HuH-7 (cell line): Measurements from ENCODE around the gene HOTAIR.

Experiments
- DNase-seq: peaks from one replicate; pipeline ENCODE4 v3.0.0; 2011; ENCODE audit warnings: low spot score

Gene HOTAIR

DNA sequence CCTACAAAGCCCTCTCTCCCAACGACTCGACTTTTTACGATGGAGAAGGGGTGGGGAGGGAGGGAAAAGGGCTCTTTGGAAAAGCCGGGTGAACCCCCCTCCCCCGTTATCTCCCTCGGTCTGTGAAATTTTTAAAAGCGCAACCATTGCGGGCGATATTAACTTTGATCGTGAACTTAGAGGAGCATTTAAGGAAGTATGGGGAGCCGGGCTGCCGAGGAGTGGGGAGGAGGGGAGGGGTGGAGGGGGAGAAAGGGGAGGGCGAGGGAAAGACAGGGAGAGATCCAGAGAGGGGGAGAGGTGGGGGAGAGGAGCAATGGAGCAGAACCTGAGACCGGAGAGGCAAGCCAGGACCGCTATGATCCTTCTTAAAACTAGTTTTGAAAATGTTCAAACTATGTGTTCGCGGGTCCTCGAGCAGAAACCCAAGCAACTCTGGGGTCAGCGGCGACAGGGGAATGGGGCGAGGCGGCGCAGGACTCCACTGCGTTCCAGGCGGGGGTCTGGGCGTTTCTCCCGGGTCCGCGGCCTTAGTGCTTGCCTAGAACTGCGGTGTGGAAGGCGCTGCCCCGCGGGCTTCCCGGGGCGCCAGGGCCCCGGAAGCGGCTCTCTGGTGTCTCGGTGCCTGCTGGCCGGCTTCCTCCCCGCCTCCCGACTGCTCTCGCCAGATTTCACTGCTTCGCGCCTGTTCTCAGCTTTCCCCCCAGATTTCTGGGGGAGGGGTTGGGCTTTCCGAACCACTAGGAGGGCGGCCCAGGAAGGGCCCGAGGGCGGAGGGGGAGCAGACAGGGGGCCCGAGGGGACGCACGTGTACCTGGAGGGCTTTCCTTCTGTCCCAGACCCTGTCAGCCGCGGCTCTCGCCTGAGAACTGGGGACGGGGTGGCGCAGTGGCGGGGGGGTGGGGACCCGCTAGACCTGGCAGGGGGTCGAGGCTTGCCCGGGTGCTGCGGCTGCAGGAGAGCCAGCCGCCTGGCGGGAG is at the start of gene HOTAIR:
TSS of gene HOTAIR (minus strand) at position 871 of the 980 bp plus-strand sequence.
- DNase-seq = peak; percentile 79

DNA sequence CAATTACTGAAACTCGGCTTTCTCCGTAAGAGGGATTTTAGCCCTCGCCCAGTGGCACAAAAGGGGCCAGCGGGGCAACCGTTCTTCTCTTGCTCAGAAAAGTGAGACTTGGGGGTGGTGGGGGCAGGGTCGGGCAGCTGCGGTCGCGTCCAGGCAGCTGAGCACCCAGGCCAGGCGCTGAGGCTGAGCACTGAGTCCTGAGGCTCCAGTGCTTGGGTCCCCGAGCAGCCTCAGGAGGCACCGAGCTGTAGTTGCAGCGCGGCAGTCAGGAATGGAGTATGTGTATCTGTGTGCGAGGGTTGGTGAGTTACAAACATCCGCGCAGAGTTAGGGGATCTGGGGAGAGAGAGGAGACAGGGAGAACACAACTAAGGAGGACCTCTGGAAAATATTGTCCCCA is 49.4 kb upstream of the HOTAIR start:
- no peak for DNase-seq

DNA sequence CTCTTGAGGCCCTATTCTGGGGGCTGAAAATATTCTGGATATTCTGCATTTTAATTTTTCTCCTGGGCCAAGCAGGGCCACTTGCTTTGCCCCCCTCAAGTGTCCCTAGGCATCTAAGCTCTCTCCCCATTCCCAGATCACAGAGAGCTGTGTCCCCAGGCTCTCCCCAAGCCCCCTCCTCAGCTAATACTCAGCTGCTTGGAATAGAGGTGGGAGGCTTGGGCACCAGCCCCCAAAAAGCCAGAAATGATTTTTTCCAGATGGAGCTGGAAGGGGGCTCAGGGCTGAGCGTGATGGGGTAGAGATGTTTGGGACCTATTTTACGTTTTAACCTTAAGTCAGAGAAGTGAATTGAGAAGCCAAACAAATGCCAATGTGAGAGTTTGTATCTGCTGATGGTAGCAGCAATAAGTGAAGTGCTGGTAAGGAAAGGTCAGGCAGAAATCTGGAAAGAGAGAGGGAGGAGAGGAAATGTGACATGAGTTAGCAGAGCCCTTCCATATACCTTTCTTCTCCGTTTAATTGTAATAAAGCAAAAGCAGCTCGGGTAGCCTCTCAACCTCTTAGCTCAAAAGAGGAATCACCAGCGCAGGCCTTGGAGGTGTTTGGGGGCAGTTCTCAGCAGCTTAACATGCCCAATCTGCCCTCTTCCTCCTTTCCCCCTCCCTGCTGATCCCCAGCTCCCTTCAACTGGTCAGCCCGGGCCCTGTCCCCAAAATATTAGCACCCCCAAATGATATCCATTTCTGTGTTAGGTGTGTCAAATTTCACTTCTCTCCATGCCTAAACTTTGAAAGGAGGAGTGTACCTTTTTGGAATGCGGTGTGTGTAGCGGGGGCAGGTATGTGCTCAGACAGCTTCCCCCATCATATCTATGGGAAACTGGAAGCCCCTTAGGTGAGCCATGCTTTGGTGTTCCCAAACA is 48.5 kb upstream of the HOTAIR start:
- DNase-seq = no peak

DNA sequence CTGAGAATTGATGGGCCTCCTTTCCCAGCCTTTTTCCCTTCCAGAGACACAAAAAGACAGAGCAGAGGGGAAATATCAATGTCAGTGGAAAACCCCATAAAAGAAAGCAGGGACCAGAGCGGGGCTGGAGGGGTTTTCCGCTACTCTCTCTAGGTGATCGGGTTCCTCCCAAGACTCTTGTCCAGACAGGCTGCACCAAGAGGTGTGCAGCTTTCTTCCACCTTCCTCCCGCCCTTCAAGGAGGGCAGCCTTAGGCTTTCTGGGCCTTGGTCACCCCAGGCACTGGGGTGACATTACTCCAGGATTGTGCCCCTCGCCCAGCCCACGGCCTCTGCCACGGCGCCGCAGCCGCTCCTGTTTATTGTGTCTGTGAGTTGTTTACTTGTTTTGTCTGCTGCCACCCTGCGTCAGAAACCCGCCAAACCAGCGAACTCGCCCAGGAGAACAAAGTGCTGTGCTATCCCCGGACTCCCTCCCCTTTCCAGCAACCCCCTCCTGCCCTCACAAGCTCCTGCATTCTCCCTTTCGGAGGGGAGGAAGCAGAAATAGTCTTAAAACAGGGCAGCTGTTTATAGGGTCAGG is 46.8 kb upstream of the HOTAIR start:
- no peak for DNase-seq

DNA sequence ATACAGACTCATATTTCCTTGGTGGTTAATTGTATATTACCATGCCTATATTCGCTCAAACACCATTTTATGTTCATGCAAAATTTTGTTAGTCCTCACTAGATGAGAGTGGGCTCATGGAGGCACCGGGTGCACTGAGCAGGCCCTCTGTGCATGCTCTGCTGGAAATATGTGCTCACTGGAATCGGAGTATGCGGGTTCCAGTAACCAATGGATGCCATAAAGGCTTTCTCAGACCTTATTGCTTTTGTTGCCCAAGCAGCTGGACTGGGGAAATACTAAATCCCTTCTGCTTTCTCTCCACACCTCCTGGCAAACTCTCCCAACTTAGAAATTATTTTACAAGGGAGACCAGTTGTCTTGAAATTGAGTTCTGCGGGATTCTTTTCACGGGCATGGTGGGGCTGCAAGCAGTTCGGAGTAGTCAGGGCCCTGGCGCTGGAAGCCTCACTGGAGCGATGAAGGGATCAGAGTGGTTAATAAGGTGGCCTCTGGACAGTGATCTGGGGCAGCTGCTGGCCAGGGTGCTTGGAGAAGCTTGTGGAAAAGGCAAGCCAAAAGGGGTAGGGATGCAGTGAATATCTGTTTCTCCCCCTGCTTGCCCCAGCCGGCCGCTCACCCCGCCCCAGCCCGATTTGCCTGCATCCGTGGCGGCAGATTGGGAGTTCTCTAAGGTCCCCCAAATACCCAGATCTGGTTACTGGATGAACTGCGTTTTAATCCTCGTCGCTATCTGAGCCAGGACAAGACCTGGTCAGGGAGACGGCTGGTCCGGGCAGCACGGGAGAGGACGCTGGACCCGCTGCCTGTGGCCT is 46.0 kb upstream of the HOTAIR start:
- DNase-seq = no peak

DNA sequence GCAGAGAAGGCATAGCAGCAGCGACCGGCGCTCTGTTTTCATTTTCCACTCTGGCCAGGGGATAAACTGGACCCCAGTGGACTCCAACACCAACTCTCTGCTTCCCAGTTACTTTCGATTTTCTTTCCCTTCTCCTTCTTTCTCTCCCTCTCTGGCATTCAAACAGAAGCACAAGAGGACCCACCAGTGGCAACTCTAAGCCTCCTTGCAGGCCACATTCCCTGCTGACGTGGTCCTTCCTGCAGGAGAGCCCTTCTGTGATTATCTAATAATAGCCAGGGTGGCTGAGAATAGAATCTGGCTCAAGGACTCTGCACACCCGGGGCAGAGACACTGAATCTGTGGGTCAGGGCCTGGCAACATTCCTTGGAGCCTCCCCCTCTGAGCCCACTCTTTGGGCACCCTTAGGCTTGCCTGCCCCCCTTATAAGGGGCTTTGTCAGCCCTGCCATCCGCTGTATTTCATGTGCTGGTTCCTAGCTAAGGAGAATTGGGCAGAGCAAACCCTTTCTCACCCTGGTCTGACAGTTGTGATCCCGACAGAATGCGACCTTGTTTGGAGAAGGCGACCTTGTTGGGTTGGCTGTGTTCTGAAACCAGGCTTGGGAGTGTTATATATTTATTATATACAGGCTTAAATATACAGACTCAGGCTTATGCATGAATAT is 45.3 kb upstream of the HOTAIR start:
- no peak for DNase-seq

DNA sequence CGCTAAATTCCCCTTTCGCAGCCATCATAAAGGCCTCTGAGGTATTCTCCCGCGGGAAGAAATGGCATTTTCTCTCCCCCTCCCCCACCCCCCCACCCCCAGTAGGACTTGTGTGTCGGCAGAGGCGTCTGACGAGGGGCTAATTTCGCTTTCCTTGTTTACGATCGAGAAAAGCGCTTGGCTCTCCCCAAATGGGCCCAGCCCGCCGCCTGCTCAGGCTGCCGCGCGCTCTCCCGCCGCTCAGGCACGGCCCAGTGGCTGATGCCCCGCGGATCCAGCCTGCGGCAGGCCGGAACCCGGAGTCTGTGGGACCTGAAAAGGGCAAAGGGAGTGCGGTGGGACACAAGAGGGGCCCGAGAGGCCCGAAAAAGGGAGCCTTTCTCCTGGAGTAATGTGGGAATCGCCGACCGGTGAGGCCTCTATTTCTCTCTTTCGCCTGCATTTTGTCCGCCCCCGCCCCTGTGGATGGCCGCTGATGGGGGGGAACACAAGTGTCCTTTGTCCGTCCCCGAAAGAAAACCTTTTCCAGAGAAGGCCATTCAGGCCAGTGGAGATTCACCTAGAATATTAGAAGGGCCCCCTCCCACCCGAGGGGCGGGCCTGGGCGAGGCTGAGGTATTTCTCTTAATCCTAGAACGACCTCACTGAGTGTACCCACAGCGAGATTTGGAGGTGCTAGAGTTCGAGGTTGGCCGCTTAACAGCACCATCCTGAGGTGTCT is 44.5 kb upstream of the HOTAIR start:
- DNase-seq = no peak

DNA sequence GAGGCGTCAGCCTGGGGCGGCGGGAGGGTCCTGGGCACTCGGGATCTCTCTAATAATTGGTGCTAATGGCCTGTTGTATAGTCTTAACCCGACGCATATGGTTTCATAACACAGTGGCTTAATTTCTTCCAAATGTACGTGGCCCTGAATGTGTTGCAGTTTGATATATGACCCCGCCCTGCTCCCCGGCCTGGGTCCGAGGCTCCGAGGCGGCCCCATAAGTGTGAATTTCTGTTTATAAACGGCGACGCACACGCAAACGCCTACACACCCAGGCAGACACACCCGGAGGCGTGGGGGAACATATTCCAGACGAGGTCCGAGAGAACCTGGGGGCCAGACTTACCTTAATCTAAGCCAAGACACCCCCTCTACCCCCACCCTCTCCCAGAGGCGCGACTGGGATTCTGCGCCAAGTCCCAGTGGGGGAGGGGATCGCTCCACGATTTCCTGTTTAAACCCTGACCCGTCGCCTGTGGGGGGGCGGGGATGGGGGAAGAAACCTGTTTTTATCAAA is 43.8 kb upstream of the HOTAIR start:
- DNase-seq = no peak

DNA sequence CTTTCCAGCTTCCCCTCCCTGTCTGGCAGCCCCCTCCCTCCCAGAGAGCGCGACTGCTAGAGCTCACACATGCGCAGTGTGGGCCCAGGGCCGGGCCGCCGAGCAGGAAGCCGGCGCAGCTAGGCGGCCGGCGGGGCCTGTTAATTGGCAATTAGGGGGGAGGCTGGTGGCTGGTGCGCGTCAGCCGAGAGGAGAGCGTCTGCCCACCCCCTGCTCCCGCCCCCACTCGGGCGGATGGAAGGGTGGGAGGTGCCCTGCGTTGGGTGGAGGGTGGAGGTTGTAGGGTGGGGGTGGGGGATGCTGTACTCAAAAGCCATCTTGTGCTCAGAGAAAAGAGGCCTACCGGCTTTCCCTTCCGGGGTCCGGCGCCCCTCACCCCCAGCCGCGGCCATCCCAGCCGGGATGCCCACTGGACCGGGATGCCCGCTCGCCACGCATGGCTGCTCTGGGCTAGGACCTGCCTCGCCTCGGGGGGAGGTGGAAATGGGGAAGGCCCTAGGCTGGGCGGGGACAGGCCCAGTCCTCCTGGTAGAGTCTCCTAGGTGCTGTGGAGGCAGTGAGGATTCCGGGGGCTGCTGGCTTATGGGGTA is 43.2 kb upstream of the HOTAIR start:
- peak; percentile 97 for DNase-seq

DNA sequence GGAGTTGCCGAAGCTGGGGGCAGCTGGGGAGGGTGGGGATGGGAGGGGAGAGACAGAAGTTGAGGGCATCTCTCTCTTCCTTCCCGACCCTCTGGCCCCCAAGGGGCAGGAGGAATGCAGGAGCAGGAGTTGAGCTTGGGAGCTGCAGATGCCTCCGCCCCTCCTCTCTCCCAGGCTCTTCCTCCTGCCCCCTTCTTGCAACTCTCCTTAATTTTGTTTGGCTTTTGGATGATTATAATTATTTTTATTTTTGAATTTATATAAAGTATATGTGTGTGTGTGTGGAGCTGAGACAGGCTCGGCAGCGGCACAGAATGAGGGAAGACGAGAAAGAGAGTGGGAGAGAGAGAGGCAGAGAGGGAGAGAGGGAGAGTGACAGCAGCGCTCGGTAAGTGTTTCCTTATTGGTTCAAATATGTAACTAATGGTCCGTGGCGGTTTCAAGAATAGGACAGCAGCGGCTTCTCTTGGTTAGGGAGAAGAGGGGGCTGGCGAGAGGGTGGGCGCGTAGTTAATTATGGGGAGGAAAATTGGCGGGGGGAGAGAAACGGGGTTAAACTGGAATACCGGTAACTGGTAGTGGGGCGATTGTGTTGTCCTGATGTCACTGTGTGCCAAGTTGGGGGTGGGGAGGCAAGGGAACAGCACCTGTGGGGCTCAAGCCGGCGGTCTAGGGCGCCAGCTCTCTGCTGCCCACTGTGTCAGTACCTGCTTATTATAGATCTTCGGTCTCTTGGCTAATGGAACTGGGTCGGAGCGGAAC is 42.5 kb upstream of the HOTAIR start:
- no peak for DNase-seq

DNA sequence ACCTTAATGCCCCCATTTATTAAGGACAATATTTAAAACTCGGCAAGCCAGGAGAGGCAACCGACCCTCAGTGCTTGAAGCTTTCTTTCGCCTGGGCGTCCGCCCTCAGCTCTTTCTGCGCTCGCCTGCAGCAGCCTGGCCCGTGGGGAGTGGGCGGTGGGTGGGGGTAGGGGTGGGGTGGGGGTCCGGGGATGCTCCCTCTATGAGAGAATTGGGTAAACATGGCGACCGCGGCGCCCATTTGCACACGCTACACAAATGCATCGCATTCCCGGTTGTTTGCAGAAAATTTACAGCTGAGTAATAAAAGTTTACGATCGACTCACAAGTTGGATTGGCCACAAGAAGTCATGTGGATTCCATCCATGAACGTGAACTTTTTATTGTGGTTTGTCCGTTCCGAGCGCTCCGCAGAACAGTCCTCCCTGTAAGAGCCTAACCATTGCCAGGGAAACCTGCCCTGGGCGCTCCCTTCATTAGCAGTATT is 41.8 kb upstream of the HOTAIR start:
- DNase-seq = peak; percentile 93

DNA sequence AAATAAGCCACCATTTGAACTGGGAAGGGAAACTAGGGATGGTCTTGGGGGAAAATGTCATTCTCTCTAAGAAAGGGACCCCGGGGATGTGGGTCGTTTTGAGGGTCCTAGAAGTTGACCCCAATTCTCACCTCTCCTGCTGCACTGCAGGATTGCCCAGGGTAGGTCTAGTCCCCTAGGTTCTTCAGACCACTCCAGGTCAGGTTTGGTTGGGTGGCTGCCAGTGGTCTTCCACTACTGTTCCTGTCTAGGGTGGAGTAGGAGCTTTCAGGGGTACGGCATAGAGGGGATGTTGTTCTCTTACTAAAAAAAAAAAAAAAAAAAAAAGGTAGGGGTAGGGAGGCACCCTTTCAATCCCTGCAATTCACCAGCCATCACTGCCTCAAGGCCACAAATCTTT is 41.3 kb upstream of the HOTAIR start:
- no peak for DNase-seq

DNA sequence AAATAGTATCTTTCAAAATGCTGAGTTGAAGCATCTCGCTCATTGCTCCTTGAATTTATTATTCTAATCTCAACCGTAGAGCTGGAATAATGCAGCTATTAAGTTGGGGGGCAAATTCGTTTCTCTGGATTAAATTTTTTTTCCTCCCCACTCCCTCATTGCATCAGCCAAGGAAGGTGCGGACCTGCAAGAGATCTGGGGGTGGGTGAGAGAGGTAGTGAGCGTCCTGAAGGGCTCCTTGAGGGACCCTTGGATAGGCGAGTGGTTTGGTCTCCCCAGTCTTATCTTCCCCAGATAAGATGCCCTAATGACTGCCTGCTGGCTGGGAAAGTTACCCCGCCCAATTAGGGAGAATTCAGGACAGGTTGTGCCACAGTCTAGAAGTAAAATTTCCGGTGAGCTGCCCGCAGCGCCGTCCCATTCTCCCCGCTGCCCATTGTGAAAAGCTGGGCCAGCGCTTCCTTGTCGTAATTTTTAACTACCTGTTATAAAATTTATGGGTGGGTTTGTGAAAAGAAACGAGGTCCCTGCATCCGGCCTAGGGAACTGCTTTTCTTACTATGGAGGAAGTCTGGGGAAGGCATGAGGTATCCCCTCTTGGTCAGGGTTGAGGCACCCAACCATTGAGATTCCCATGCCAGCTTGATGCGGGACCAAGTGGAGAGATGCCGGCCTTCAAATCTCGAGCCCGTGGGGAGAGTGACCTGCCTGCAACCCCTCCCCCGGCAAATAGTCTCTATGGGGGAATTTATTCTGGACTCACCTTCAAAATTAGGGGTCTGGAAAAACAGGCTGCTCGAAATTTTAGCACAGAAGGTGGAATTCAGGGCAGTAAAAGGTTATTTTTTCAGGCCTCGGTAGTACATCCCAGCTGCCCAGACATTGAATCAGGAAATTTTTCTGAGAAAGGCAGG is 40.5 kb upstream of the HOTAIR start:
- no peak for DNase-seq

DNA sequence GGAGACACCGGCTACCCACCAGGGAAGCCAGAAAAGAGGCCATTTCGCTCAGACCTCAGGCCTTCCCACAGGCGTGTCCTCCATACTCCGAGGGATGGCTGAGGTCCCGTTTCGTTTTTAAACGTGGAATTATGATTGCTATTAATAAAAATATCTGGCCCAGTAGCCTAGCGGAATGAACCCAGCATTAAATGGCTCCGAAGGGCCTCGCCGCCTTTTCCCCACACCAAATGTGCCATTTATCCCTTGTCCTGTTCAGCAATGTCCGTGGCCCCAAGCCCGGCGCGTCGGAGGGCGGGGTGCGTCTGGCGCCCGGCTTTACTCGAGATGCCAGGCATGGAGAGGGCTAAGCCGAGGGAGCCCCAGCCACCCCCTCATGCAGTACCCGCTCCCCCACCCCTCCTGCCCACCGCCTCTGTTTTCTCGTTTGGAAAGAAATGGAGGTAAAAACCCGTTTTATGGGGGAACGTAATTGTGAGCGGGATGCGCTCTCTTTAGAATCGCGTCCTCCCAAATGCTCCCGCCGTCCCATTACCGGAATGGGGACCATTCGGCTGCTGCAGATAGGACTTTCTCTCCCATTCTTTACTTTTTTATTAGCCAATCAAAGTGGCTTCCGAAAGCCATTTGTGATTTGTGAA is 39.7 kb upstream of the HOTAIR start:
- DNase-seq = no peak

DNA sequence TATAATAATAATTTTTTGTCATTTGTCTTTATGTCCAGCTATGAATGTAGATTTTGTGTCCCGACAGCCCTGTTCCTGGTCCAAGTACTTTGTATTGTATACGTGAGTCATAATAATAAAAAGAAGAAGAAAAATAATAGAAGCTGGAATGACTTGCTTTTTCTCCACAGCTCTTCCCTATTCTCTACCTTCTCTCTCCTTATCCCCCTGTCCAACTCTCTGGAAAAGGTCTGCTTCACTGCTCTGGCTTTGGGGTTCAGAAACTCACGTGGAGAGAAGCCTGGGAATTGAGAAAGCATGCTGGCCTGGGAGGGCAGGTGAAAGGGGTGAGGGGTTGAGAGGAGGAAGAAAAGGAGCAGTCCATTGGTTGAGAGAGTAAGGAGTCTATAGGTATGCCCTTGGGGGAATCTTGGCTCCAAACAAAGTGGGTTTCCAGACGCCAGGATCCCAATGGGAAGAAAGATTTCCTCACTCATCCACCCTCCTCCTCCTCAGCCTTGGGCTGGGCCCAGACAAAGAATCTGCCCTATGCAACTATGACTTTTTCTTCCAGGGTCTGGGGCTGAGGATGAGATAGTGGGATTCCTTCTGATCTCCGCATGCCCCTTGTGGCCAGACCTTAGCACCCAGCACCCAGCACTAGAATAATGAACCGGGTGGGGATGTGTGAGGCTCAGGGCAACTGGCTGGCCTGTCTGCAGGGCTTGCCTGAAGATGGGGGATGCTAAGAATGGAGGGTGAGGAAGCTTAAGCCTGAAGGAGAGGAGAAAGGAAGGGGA is 38.1 kb upstream of the HOTAIR start:
- no peak for DNase-seq
